Spinal cord (tissue), 10 donors: ENCODE measurements around the gene RGS4. TPM values are rescaled to one million over a fixed set of nuclear protein-coding genes. Genes with fewer than 3 reads are reported as not detected.

Experiments used
- DNase-seq, 6 donors: peaks; one replicate each; pipeline versions ENCODE4 v3.0.0 to v3.0.0-alpha.2; 2013 to 2015; ENCODE audit warnings: low spot score in 6 of 6, low read depth in 4 of 6
- H3K27ac ChIP-seq: one replicate; pipeline ENCODE4 v1.5.1; 2013; ENCODE audit warnings: low read depth, low read length, control low read depth
- H3K27me3 ChIP-seq: one replicate; pipeline ENCODE4 v1.6.1; 2013; ENCODE audit warnings: low read length; ENCODE audit not compliant: control insufficient read depth, insufficient read depth
- H3K36me3 ChIP-seq: one replicate; pipeline ENCODE4 v1.6.1; 2013; ENCODE audit warnings: low read length; ENCODE audit not compliant: control insufficient read depth, insufficient read depth
- H3K4me1 ChIP-seq: one replicate; pipeline ENCODE4 v1.6.1; 2013; ENCODE audit warnings: low read length; ENCODE audit not compliant: control insufficient read depth, insufficient read depth
- H3K4me3 ChIP-seq: one replicate; pipeline ENCODE4 v1.5.1; 2013; ENCODE audit warnings: low read depth, low read length, control low read depth
- H3K9me3 ChIP-seq: one replicate; pipeline ENCODE4 v1.6.1; 2013; ENCODE audit warnings: low read length; ENCODE audit not compliant: control insufficient read depth, insufficient read depth
- whole genome bisulfite sequencing: methylation state at CpG from one replicate; pipeline ENCODE4 v1.1.5; 2013; ENCODE audit warnings: missing lambda C conversion rate; ENCODE audit not compliant: insufficient coverage; 5-methylcytosine and 5-hydroxymethylcytosine counted together
- polyA plus RNA-seq, 2 donors: library from polyadenylated mRNA; unstranded; fragments of 120-200 nt; gene quantifications; one replicate each; pipeline ENCODE4 v1.2.1, GENCODE V29; 2013; ENCODE audit not compliant: insufficient read length in 2 of 2
- total RNA-seq, 2 donors: library from RNA; depleted of rRNA in 1 of 2; stranded (reverse); fragments of 120-200 nt in 1 of 2; fragments of >200 nt in 1 of 2; gene quantifications; one replicate each; pipeline versions ENCODE4 v1.2.3 to v1.2.4, GENCODE V29; 2013 to 2014
- donor health status: healthy.

The RGS4 gene
- total and polyA plus RNA-seq, 4 donors, result 15.5 to 148 (median 37.9) TPM

DNA sequence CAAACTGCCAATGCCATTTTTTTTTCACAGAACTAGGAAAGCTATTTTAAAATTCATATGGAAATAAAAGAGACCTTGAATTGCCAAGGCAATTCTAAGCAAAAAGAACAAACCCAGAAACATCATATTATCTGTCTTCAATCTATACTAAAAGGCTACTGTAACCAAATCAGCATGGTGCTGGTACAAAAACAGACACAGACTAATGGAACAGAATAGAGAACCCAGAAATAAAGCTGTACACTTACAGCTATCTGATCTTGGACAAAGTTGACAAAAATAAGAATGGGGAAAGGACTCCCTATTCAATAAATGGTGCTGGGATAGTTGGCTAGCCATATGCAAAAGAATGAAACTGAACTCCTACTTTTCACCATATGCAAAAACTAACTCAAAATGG is 50.5 kb downstream of the RGS4 start:
- no peak overlapping the region for H3K27ac ChIP-seq
- no peaks in the 10 kb centered on the region for H3K27me3 ChIP-seq
- no peak overlapping the region for H3K4me3 ChIP-seq
- DNase-seq, result no peak
- no peaks in the 10 kb centered on the region for H3K4me1 ChIP-seq
- H3K9me3 ChIP-seq, result no peaks in the 10 kb centered on the region
- H3K36me3 ChIP-seq, result no peaks in the 10 kb centered on the region

DNA sequence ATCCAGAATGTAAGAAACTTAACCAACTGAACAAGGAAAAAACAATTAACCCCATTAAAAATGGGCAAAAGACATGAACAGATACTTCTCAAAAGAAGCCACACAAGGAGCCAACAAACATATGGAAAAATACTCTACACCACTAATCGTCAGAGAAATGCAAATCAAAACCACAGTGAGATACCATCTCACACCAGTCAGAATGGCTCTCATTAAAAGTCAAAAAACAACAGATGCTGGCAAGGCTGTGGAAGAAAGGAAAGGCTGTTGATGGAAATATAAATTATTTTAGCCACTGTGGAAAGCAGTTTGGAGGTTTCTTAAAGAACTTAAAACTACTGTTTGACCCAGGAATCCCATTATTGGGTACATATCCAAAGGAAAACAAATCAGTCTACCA is 51.2 kb downstream of the RGS4 start:
- H3K9me3 ChIP-seq, result no peaks in the 10 kb centered on the region
- no peak overlapping the region for H3K4me3 ChIP-seq
- H3K27ac ChIP-seq, result no peak overlapping the region
- no peaks in the 10 kb centered on the region for H3K4me1 ChIP-seq
- no peaks in the 10 kb centered on the region for H3K27me3 ChIP-seq
- no CpG with 5 or more reads among the region's 1 CpG for WGBS
- DNase-seq, result no peak
- no peaks in the 10 kb centered on the region for H3K36me3 ChIP-seq

DNA sequence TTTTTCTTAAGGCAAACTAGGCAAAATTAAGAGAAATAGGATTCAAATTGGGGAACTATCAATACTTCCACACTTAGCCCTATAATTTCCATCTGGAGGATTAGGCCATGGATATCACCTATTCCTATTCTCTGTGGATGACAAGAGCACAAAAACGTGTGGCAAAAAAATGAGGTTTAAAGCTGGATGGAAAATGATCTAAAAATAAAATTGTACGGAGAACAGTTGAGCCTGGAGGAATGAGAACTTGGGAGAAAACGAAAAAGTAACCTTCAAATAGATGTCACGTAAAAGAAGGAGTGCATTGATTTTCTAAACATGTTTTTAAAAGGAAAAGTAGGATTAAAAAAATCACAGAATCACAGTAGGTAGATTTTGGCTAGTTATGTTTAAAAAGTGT is 55.7 kb downstream of the RGS4 start:
- no peaks in the 10 kb centered on the region for H3K27me3 ChIP-seq
- H3K36me3 ChIP-seq, result no peaks in the 10 kb centered on the region
- WGBS, result 90% methylated on average over 4 of the region's 4 CpGs
- H3K4me1 ChIP-seq, result no peaks in the 10 kb centered on the region
- no peak overlapping the region for H3K4me3 ChIP-seq
- no peak overlapping the region for H3K27ac ChIP-seq
- H3K9me3 ChIP-seq, result no peaks in the 10 kb centered on the region
- DNase-seq, result no peak

Other genes starting within 250 kb of the RGS4 start
- gene CCDC190, start 208.2 kb upstream of the RGS4 start, total RNA-seq, result 1 to 10 TPM in 1 of 2 donors, under 1 TPM in 1; 0.20 to 4.8 TPM
- gene CCDC190, start 208.2 kb upstream of the RGS4 start, polyA plus RNA-seq, result under 1 TPM in 1 of 2 donors, not detected in 1; 0.14 TPM
- 10 to 100 TPM; 34.5 to 69.5 TPM for gene RGS5, start 133.6 kb downstream of the RGS4 start, total RNA-seq
- 10 to 100 TPM; 22.6 to 23.4 TPM for gene RGS5, start 133.6 kb downstream of the RGS4 start, polyA plus RNA-seq